ENCODE data around the gene BMPR1A. TPM values are rescaled to one million over a fixed set of nuclear protein-coding genes. Genes with fewer than 3 reads are reported as not detected.

BMPR1A gene
- total and polyA plus RNA-seq, 2 of the 13 experiments (the other 11 are each of a cell fraction or from before 2014, with no cell fraction given) = 17.8 to 44.2 TPM

DNA sequence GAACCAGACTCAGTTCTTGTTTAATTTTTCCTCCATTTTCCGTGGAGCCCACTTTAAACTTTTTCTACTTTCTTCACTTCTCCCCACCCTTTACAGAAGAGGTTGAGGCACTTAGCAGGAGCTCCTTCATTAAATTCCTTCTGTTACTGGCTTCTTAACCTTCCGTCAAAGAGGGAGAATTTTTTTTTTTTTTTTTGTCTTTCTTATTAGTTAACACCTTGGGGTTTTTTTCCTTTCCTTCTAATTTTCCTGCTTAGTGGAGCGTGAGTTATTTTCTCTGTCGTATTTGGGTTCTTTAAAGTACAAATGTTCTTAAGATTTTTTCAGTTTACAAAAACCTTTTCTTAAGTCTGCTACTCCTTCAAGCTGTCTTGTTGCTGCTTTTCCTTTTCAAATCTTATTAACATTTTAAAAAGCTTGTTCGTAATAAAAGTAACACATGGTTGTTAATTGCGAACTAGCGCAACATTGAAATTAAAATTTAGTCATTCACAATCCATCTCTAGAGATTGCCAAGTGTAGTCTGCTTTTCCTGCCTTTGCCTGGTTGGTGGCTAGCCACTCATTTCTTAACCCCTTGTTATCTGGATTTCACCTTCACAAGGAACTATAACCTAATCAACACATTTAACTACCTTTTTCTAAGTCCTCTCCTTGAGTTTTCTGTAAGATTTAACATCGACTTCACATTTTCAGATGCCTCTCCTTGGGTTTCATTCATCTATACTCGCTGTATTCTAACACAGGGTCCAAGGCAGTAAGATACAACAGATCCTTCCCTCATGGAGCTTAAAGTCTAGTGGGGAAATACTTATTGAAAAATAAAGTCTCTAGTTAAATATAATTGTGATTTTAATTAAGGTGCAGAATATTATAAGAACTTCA, 2.0 kb downstream of the BMPR1A start (continued):
- TF ChIP-seq, protein P1, sequence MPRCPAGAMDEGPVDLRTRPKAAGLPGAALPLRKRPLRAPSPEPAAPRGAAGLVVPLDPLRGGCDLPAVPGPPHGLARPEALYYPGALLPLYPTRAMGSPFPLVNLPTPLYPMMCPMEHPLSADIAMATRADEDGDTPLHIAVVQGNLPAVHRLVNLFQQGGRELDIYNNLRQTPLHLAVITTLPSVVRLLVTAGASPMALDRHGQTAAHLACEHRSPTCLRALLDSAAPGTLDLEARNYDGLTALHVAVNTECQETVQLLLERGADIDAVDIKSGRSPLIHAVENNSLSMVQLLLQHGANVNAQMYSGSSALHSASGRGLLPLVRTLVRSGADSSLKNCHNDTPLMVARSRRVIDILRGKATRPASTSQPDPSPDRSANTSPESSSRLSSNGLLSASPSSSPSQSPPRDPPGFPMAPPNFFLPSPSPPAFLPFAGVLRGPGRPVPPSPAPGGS (CRISPR knock-in tag; IDR thresholded peaks at IDR 0.05) = no peak

DNA sequence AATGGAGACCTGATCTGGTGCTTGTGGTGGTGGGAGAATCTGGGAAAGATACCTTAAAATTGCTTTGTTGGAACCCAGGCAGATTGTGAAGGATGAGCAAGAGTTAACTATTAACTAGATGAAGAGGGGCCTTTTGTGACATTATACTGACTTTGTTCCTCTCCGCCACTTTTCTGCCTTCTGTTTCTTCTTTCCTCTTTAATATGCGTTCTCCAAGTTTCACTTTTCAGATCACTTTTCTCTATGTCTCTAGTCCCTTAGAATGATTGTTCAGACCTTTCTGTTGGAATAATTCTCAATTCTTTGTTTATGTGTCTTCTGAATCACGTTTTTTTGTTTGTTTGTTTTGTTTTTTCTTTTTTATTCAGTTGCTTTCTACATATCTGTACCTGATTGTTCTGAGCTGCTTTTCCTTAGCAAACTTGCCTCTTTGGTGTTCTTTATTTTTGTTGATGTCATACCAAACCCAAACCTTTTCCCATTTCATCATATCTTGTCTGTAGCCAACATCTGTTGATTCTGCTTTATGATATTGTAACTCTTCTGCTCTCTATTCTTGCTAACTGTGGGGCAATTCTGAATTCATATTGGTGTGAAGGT, 2.8 kb downstream of the BMPR1A start:
- intact Hi-C loops (cut with micrococcal nuclease; ENCODE audit: unreplicated experiment) = loop anchor here (2.0 to 5.0 kb wide), 2 partner anchors 16 to 138 kb away; no protein-coding TSS in a partner anchor
- CTCF ChIA-PET (ENCODE audit: low intra/inter-chr PET ratio, low total read pairs) = no interaction called here
- TF ChIP-seq RBM39 (IDR thresholded peaks at IDR 0.05; ENCODE audit: low read depth, low read length, poor library complexity, severe bottlenecking) = no peak
- TF ChIP-seq ZNF761 (CRISPR knock-in tag; conservative IDR thresholded peaks at IDR 0.05) = no peak
- TF ChIP-seq BORCS8-MEF2B (CRISPR knock-in tag; IDR thresholded peaks at IDR 0.05) = no peak
- TF ChIP-seq, protein P2, sequence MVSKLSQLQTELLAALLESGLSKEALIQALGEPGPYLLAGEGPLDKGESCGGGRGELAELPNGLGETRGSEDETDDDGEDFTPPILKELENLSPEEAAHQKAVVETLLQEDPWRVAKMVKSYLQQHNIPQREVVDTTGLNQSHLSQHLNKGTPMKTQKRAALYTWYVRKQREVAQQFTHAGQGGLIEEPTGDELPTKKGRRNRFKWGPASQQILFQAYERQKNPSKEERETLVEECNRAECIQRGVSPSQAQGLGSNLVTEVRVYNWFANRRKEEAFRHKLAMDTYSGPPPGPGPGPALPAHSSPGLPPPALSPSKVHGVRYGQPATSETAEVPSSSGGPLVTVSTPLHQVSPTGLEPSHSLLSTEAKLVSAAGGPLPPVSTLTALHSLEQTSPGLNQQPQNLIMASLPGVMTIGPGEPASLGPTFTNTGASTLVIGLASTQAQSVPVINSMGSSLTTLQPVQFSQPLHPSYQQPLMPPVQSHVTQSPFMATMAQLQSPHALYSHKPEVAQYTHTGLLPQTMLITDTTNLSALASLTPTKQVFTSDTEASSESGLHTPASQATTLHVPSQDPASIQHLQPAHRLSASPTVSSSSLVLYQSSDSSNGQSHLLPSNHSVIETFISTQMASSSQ (IDR thresholded peaks at IDR 0.05; ENCODE audit: low read depth) = peak; percentile 85
- TF ChIP-seq, protein P2 (CRISPR knock-in tag; IDR thresholded peaks at IDR 0.05; ENCODE audit: borderline replicate concordance) = peak; percentile 84; the same call in 1 of the 2 replicates
- no peak for TF ChIP-seq ELF4 (CRISPR knock-in tag; IDR thresholded peaks at IDR 0.05; ENCODE audit: borderline replicate concordance)
- TF ChIP-seq, protein P3, sequence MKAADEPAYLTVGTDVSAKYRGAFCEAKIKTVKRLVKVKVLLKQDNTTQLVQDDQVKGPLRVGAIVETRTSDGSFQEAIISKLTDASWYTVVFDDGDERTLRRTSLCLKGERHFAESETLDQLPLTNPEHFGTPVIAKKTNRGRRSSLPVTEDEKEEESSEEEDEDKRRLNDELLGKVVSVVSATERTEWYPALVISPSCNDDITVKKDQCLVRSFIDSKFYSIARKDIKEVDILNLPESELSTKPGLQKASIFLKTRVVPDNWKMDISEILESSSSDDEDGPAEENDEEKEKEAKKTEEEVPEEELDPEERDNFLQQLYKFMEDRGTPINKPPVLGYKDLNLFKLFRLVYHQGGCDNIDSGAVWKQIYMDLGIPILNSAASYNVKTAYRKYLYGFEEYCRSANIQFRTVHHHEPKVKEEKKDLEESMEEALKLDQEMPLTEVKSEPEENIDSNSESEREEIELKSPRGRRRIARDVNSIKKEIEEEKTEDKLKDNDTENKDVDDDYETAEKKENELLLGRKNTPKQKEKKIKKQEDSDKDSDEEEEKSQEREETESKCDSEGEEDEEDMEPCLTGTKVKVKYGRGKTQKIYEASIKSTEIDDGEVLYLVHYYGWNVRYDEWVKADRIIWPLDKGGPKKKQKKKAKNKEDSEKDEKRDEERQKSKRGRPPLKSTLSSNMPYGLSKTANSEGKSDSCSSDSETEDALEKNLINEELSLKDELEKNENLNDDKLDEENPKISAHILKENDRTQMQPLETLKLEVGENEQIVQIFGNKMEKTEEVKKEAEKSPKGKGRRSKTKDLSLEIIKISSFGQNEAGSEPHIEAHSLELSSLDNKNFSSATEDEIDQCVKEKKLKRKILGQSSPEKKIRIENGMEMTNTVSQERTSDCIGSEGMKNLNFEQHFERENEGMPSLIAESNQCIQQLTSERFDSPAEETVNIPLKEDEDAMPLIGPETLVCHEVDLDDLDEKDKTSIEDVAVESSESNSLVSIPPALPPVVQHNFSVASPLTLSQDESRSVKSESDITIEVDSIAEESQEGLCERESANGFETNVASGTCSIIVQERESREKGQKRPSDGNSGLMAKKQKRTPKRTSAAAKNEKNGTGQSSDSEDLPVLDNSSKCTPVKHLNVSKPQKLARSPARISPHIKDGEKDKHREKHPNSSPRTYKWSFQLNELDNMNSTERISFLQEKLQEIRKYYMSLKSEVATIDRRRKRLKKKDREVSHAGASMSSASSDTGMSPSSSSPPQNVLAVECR (CRISPR knock-in tag; IDR thresholded peaks at IDR 0.05; ENCODE audit: borderline replicate concordance) = no peak

More for the DNA sequence above, 2.8 kb downstream of the BMPR1A start:
- ATAC-seq (no peak), FAIRE-seq (peak; percentile 60), DNase-seq (ENCODE audit: low spot score) (peak; percentile 44)
- H3K4me1 ChIP-seq (ENCODE audit: insufficient read depth, low read length) = peaks cover 45% of the 10 kb centered on the region
- H4K20me1 ChIP-seq (ENCODE audit: insufficient read depth, low read length) = peaks cover 25% of the 10 kb centered on the region
- H3K4me3 ChIP-seq (replicated peaks in 1 of 3; ENCODE audit: insufficient read depth in 1 of 3, low read depth in 2 of 3, low read length in 3 of 3) = peak overlapping the region; percentile 82 to 94 (median 86); a peak in 5 of 6 replicates
- 0% methylated on average over 3 of the region's 3 CpGs for WGBS (ENCODE audit: low lambda C conversion rate)
- no peak overlapping the region for H2AFZ ChIP-seq (ENCODE audit: low read length)
- H3K79me2 ChIP-seq (ENCODE audit: insufficient read depth, low read length) = peaks cover 73% of the 10 kb centered on the region
- H3K4me2 ChIP-seq (ENCODE audit: low read depth, low read length) = peak overlapping the region; percentile 79
- no TSS peak for BruUV-seq (replicated peaks)
- in situ Hi-C loops (cut with HindIII; ENCODE audit: extremely low pct_ligation_motif_present, low pct_unique_long_range_greater_than_20kb) = no loop called here
- POLR2A ChIA-PET = no interaction called here
- H3K27ac ChIP-seq (ENCODE audit: extremely low read length, insufficient read depth, low read length) = peak overlapping the region; percentile 27
- H3K36me3 ChIP-seq (replicated peaks in 1 of 2; ENCODE audit: control insufficient read depth in 1 of 2, insufficient read depth in 2 of 2, low read length in 2 of 2) = no peaks in the 10 kb centered on the region
- peak overlapping the region; percentile 84 for H3K9ac ChIP-seq (ENCODE audit: insufficient read depth, low read depth, low read length)
- H3K9me3 ChIP-seq (ENCODE audit: low read length) = no peaks in the 10 kb centered on the region
- H3K27me3 ChIP-seq (ENCODE audit: control insufficient read depth in 1 of 2, insufficient read depth in 2 of 2, low read length in 2 of 2) = no peaks in the 10 kb centered on the region; a peak in 1 of 5 replicates

Measured in HepG2 (cell line).